GM04503 (cell line): ENCODE data around the gene HECW1.

Experiments used
- DNase-seq: peaks from one replicate; pipeline ENCODE4 v3.0.0-alpha.2; 2012; ENCODE audit warnings: low read depth

The HECW1 gene

GRCh38 chr7:43112941-43113621 is 634 bp downstream of the HECW1 start:
- DNase-seq, result no peak

GRCh38 chr7:43113622-43114457 is 1.4 kb downstream of the HECW1 start:
- no peak for DNase-seq

GRCh38 chr7:43114458-43114780 is 2.0 kb downstream of the HECW1 start:
- DNase-seq, result no peak

- no peak for DNase-seq
Observed at GRCh38 chr7:43116451-43116850, 4.0 kb downstream of the HECW1 start.

GRCh38 chr7:43117095-43117494 is 4.6 kb downstream of the HECW1 start:
- DNase-seq, result no peak

- DNase-seq, result no peak
Observed at GRCh38 chr7:43117861-43118260, 5.4 kb downstream of the HECW1 start.

GRCh38 chr7:43118313-43118712 is 5.9 kb downstream of the HECW1 start:
- no peak for DNase-seq

- peak; percentile 71 for DNase-seq
Observed at GRCh38 chr7:43119371-43120075, 7.1 kb downstream of the HECW1 start.

- no peak for DNase-seq
Observed at GRCh38 chr7:43121973-43122372, 9.5 kb downstream of the HECW1 start.

GRCh38 chr7:43123457-43123856 is 11.0 kb downstream of the HECW1 start:
- DNase-seq, result no peak

- DNase-seq, result no peak
Observed at GRCh38 chr7:43124388-43124787, 11.9 kb downstream of the HECW1 start.

- no peak for DNase-seq
Observed at GRCh38 chr7:43130347-43130746, 17.9 kb downstream of the HECW1 start.

- no peak for DNase-seq
Observed at GRCh38 chr7:43135129-43135528, 22.7 kb downstream of the HECW1 start.

GRCh38 chr7:43136064-43136463 is 23.6 kb downstream of the HECW1 start:
- no peak for DNase-seq

- DNase-seq, result peak; percentile 7
Observed at GRCh38 chr7:43137121-43137744, 24.8 kb downstream of the HECW1 start.

GRCh38 chr7:43137811-43138210 is 25.4 kb downstream of the HECW1 start:
- peak; percentile 84 for DNase-seq

- DNase-seq, result no peak
Observed at GRCh38 chr7:43138710-43139109, 26.3 kb downstream of the HECW1 start.

- DNase-seq, result peak; percentile 11
Observed at GRCh38 chr7:43139137-43139536, 26.7 kb downstream of the HECW1 start.

GRCh38 chr7:43140186-43140585 is 27.7 kb downstream of the HECW1 start:
- DNase-seq, result no peak

GRCh38 chr7:43141091-43141490 is 28.6 kb downstream of the HECW1 start:
- no peak for DNase-seq

GRCh38 chr7:43142703-43143102 is 30.3 kb downstream of the HECW1 start:
- DNase-seq, result no peak

GRCh38 chr7:43143918-43144589 is 31.6 kb downstream of the HECW1 start:
- DNase-seq, result no peak
